BLaER1 treated with 17β-estradiol and CSF1 and Interleukin-3, amounts not matched to agents 10 nM and 100 nM (cell line): ENCODE measurements around the gene IP6K3.

ENCODE experiments used
- H3K27ac ChIP-seq, 11 experiments: shearing (Covaris generic); formaldehyde crosslinking; 2 replicates each; pipeline ENCODE4 v1.8.1; 2022
- H3K27me3 ChIP-seq, 11 experiments: shearing (Covaris generic); formaldehyde crosslinking; 2 replicates each; pipeline ENCODE4 v1.8.1; 2022
- H3K36me3 ChIP-seq, 11 experiments: shearing (Covaris generic); formaldehyde crosslinking; 2 replicates each; pipeline ENCODE4 v1.8.1; 2022
- H3K4me1 ChIP-seq, 10 experiments: shearing (Covaris generic); formaldehyde crosslinking; 2 replicates each; pipeline ENCODE4 v1.8.1; 2022
- H3K4me2 ChIP-seq, 11 experiments: shearing (Covaris generic); formaldehyde crosslinking; 2 replicates each; pipeline ENCODE4 v1.8.1; 2022
- H3K4me3 ChIP-seq, 10 experiments: shearing (Covaris generic); formaldehyde crosslinking; 2 replicates each; pipeline ENCODE4 v1.8.1; 2022
- H3K9ac ChIP-seq, 11 experiments: shearing (Covaris generic); formaldehyde crosslinking; 2 replicates each; pipeline ENCODE4 v1.8.1; 2022
- H3K9me3 ChIP-seq, 11 experiments: shearing (Covaris generic); formaldehyde crosslinking; replicated peaks in 1 of 11; 2 replicates each; pipeline ENCODE4 v1.8.1; 2022
- H4K20me1 ChIP-seq, 11 experiments: shearing (Covaris generic); formaldehyde crosslinking; 2 replicates each; pipeline ENCODE4 v1.8.1; 2022
- Cebpa-rat ChIP-seq, 11 experiments: shearing (Covaris generic); IDR thresholded peaks; 2 replicates each; pipeline ENCODE4 v1.8.1; 2022

Gene IP6K3

DNA sequence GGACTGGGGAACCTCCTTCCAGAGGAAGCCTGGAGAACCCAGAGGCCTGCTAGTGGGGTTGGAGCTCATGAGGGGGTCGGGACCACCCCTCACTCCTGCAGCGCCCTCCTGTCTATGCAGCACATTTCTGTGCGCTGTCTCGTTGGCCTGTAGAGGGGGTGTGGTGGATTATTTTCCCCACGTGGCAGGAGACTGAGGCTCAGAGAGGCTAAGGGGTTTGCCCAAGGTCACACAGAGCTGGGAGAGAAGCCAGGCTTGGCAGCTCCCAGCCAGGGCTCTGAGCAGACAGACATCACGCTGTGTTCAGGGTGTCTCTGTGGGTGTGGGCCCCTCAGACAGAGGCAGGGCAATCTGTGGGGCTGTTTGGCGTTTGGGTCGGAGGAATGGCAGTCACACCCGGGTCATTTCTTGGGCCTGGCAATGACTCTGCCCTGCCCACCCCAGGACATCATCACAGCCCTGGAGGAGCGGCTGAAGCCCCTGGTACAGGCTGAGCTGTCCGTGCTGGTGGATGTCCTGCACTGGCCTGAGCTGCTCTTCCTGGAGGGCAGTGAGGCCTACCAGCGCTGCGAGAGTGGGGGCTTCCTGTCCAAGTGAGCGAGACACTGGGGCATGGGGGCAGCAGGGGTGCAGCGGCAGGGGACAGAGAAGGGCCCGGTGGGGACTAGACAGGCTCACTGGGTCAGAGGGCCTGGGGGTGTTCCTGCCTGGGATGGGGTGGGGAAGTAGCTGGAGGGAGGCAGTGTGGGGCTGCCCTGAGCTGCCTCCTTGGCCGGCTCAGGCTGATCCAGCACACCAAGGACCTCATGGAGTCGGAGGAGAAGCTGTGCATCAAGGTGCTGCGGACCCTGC lies 62.9 kb downstream of the IP6K3 start:
- Histone ChIP-seq H4K20me1 (peaks cover 0 to 24% (median 0%) of the 10 kb centered on the region in 11 experiments; a peak in 1 of 22 replicates), H3K9me3 (no peaks in the 10 kb centered on the region), H3K4me3 (no peak overlapping the region), H3K4me1 (peaks cover 32 to 46% (median 39%) of the 10 kb centered on the region in 10 experiments), H3K27me3 (0 out of 22 replicates have a peak, but pooled peaks cover 0 to 4% (median 0%) of the 10 kb centered on the region in 11 experiments), H3K9ac (peak overlapping the region in 8 of 11 experiments; percentile 6 to 45 (median 22); a peak in 8 of 22 replicates), H3K27ac (peak overlapping the region in 7 of 11 experiments; percentile 17 to 48 (median 23); a peak in 7 of 22 replicates), H3K4me2 (peak overlapping the region; percentile 40 to 82 (median 72)), H3K36me3 (peaks cover 15 to 82% (median 67%) of the 10 kb centered on the region in 11 experiments; a peak in 21 of 22 replicates)
- TF ChIP-seq Cebpa-rat (IDR thresholded peaks at IDR 0.05), result no peak

DNA sequence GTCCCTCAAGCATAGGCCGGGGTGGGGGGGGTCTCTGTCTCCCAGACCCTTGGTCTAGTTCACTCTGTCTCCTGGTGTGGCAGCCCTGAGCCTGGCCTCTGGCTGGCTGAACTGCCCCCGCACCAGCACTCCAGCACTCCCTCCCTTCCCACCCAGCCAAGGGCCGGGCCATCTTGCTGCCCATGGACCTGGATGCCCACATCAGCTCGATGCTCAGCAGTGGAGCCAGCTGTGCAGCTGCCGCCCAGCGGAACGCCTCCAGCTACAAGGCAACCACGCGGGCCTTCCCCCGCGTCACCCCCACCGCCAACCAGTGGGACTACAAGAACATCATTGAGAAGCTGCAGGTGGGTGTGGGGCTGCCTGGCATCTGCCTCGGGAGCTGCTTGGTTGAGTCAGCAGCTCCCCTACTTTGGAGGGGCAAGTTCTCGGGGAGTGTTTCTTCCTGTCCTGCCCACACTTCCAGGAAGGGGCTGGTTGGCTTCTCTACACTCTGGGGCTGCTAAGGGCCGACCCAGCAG lies 63.6 kb downstream of the IP6K3 start:
- H3K9me3 ChIP-seq, result no peaks in the 10 kb centered on the region
- H4K20me1 ChIP-seq, result peaks cover 0 to 24% (median 0%) of the 10 kb centered on the region in 11 experiments; a peak in 1 of 22 replicates
- H3K9ac ChIP-seq, result peak overlapping the region in 7 of 11 experiments; percentile 6 to 45 (median 25); a peak in 8 of 22 replicates
- peaks cover 33 to 53% (median 46%) of the 10 kb centered on the region in 10 experiments for H3K4me1 ChIP-seq
- peaks cover 11 to 77% (median 63%) of the 10 kb centered on the region in 11 experiments; a peak in 21 of 22 replicates for H3K36me3 ChIP-seq
- 0 out of 22 replicates have a peak, but pooled peaks cover 0 to 5% (median 0%) of the 10 kb centered on the region in 11 experiments for H3K27me3 ChIP-seq
- no peak overlapping the region for H3K4me3 ChIP-seq
- TF ChIP-seq Cebpa-rat (IDR thresholded peaks at IDR 0.05), result no peak
- H3K27ac ChIP-seq, result peak overlapping the region in 7 of 11 experiments; percentile 17 to 48 (median 23); a peak in 7 of 22 replicates
- peak overlapping the region; percentile 40 to 82 (median 72) for H3K4me2 ChIP-seq

DNA sequence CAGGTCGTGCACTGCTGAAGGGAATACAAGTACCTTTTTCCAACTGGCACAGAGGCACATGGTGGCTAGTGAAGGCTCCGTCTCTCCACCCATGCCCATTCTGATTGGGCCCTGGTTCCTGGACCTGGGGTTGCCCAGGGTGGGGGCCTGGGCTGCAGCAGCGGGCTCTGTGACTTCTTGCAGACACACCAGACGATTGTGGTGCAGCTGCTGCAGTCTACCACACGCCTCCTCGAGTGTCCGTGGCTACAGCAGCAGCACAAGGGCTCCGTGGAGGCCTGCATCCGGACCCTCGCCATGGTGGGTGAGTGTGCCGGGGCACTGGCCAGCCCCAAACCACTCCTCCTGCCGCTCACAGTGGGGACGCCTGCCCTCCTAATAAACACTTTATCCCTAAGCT lies 64.4 kb downstream of the IP6K3 start:
- Histone ChIP-seq H4K20me1 (peaks cover 0 to 24% (median 0%) of the 10 kb centered on the region in 11 experiments; a peak in 1 of 22 replicates), H3K4me3 (no peak overlapping the region), H3K4me2 (peak overlapping the region; percentile 40 to 82 (median 72); a peak in 20 of 22 replicates), H3K4me1 (peaks cover 37 to 61% (median 53%) of the 10 kb centered on the region in 10 experiments), H3K27ac (peak overlapping the region in 1 of 11 experiments; percentile 12; a peak in 1 of 22 replicates), H3K36me3 (peaks cover 11 to 80% (median 62%) of the 10 kb centered on the region in 11 experiments; a peak in 21 of 22 replicates), H3K9ac (peak overlapping the region in 1 of 11 experiments; percentile 45; a peak in 1 of 22 replicates), H3K9me3 (no peaks in the 10 kb centered on the region), H3K27me3 (0 out of 22 replicates have a peak, but pooled peaks cover 0 to 5% (median 0%) of the 10 kb centered on the region in 11 experiments)
- no peak for TF ChIP-seq Cebpa-rat (IDR thresholded peaks at IDR 0.05)

DNA sequence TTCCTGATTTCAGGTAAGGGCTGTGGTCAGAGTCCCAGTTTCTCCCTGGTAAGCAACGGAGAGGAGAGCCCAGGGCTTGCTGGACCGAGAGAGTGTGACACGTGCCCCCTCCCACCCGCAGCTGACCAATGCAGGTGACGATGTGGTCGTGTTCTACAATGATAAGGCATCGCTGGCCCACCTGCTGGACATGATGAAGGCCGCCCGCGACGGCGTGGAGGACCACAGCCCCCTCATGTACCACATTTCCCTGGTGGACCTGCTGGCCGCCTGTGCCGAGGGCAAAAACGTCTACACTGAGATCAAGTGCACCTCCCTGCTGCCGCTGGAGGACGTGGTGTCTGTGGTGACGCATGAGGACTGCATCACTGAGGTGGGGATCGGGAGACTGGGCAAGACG lies 66.9 kb downstream of the IP6K3 start:
- peaks cover 0 to 14% (median 0%) of the 10 kb centered on the region in 11 experiments; a peak in 2 of 22 replicates for H4K20me1 ChIP-seq
- H3K9me3 ChIP-seq, result no peaks in the 10 kb centered on the region
- peaks cover 0 to 75% (median 52%) of the 10 kb centered on the region in 11 experiments; a peak in 18 of 22 replicates for H3K36me3 ChIP-seq
- H3K4me2 ChIP-seq, result peak overlapping the region; percentile 10 to 90 (median 63); a peak in 20 of 22 replicates
- H3K27me3 ChIP-seq, result 0 out of 22 replicates have a peak, but pooled peaks cover 0 to 5% (median 0%) of the 10 kb centered on the region in 11 experiments
- H3K9ac ChIP-seq, result peak overlapping the region in 1 of 11 experiments; percentile 41; a peak in 2 of 22 replicates
- no peak overlapping the region for H3K27ac ChIP-seq
- H3K4me1 ChIP-seq, result peaks cover 61 to 86% (median 79%) of the 10 kb centered on the region in 10 experiments
- TF ChIP-seq Cebpa-rat (IDR thresholded peaks at IDR 0.05), result no peak
- no peak overlapping the region for H3K4me3 ChIP-seq

DNA sequence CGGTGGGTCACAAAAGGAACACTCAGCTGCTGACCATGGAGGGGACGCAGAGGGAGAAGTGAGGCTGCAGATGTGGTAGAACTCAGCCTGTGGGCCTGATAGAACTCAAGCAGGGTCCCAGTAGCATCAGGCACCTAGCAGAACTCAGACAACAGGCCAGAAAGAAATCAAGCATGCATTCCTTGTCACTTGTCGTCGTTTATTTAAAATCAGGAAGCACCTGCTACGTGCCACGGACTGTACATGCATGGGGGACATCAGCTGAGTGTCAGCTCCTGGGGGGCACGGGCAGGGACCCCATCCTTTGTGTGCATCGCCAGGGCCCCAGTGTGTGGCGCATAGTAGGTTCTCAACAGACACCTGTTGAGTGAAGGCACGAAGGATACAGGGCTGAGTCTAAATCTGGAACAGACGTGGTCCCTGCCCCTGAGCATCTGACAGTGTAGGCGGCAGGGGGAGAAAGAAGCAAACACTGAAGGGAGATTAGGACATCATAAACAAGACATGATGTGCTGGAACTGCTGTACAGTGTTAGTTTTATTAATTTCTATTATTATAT lies 67.7 kb downstream of the IP6K3 start:
- Histone ChIP-seq H3K27ac (no peak overlapping the region), H3K4me2 (peak overlapping the region; percentile 14 to 90 (median 63); a peak in 21 of 22 replicates), H3K4me1 (peaks cover 69 to 93% (median 84%) of the 10 kb centered on the region in 10 experiments), H3K27me3 (0 out of 22 replicates have a peak, but pooled peaks cover 0 to 5% (median 0%) of the 10 kb centered on the region in 11 experiments), H3K36me3 (peaks cover 0 to 75% (median 50%) of the 10 kb centered on the region in 11 experiments; a peak in 16 of 22 replicates), H3K9ac (peak overlapping the region in 1 of 11 experiments; percentile 41; a peak in 4 of 22 replicates), H4K20me1 (peaks cover 0 to 14% (median 0%) of the 10 kb centered on the region in 11 experiments; a peak in 2 of 22 replicates), H3K9me3 (no peaks in the 10 kb centered on the region), H3K4me3 (0 out of 20 replicates have a peak overlapping the region, but pooled peaks of 1 of the 10 experiments have one; percentile 29)
- no peak for TF ChIP-seq Cebpa-rat (IDR thresholded peaks at IDR 0.05)

DNA sequence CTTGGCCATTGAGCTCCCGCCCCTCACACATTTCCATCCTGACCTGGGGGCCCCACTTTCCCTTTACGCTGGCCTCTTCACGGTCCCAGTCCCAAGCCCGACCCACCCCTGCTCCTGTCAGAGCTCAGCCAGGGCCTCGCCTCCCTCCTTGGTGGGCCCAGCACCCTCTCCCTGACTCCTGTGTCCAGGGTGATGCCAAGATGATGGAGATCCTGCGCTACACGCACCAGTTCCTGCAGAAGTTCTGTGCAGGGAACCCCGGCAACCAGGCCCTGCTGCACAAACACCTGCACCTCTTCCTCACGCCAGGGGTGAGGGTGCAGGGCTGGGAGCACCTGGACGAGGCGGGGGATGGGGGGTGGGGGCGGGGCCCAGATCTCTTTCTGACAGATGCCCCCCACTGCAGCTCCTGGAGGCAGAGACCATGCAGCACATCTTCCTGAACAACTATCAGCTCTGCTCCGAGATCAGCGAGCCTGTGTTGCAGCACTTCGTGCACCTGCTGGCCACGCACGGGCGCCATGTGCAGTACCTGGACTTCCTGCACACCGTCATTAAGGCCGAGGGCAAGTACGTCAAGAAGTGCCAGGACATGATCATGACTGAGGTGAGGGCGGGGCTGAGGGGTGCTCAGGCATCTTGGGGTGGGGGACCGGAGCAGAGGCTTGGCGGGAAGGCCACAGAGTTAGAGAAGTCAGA lies 68.3 kb downstream of the IP6K3 start:
- Histone ChIP-seq H3K27me3 (0 out of 22 replicates have a peak, but pooled peaks cover 0 to 5% (median 0%) of the 10 kb centered on the region in 11 experiments), H3K4me1 (peaks cover 69 to 93% (median 84%) of the 10 kb centered on the region in 10 experiments), H3K4me2 (peak overlapping the region; percentile 14 to 91 (median 81); a peak in 19 of 22 replicates), H3K4me3 (no peak overlapping the region), H3K36me3 (peaks cover 0 to 75% (median 53%) of the 10 kb centered on the region in 11 experiments; a peak in 16 of 22 replicates), H3K9me3 (no peaks in the 10 kb centered on the region), H4K20me1 (peaks cover 0 to 14% (median 0%) of the 10 kb centered on the region in 11 experiments; a peak in 2 of 22 replicates), H3K27ac (no peak overlapping the region; a peak in 1 of 22 replicates), H3K9ac (peak overlapping the region in 1 of 11 experiments; percentile 41; a peak in 3 of 22 replicates)
- TF ChIP-seq Cebpa-rat (IDR thresholded peaks at IDR 0.05), result no peak

DNA sequence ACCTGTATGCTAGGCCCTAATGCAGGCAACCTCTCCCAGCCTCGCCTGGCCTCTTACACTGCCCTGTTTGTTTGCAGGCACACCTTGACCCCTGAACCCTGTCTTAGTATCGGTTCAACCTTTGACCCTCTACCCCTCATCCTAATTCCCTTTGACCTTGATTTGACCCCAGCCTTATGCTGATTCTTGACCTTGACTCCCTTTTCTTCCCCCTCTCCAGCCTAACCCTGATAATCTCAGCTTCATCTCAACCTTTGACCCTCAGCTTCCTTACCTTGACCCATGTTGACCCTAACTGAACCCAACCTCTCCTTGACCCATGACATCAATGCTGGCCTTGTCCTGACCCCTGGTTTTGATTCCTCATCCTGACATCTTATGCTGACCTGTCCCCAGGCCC lies 69.0 kb downstream of the IP6K3 start:
- no peaks in the 10 kb centered on the region for H3K9me3 ChIP-seq
- peak overlapping the region in 2 of 11 experiments; percentile 25 to 62; a peak in 2 of 22 replicates for H3K27ac ChIP-seq
- peak overlapping the region; percentile 57 to 91 (median 81); a peak in 20 of 22 replicates for H3K4me2 ChIP-seq
- TF ChIP-seq Cebpa-rat (IDR thresholded peaks at IDR 0.05), result no peak
- H4K20me1 ChIP-seq, result peaks cover 0 to 9% (median 0%) of the 10 kb centered on the region in 11 experiments; a peak in 2 of 22 replicates
- peaks cover 0 to 77% (median 55%) of the 10 kb centered on the region in 11 experiments; a peak in 16 of 22 replicates for H3K36me3 ChIP-seq
- H3K4me1 ChIP-seq, result peaks cover 67 to 93% (median 84%) of the 10 kb centered on the region in 10 experiments
- H3K27me3 ChIP-seq, result 0 out of 22 replicates have a peak, but pooled peaks cover 0 to 5% (median 0%) of the 10 kb centered on the region in 11 experiments
- H3K9ac ChIP-seq, result no peak overlapping the region
- no peak overlapping the region for H3K4me3 ChIP-seq
